Measurements from ENCODE around the gene ABHD15.

The ABHD15 gene

GRCh38 chr17:29597361-29598172, 30.7 kb upstream of the ABHD15 start:
- no peak overlapping the region for H3K4me3 Mint-ChIP-seq
- H3K9me3 Mint-ChIP-seq: no peaks in the 10 kb centered on the region
- H3K36me3 Mint-ChIP-seq (ENCODE audit: low read depth): no peaks in the 10 kb centered on the region
- no peak overlapping the region for H3K27ac Mint-ChIP-seq
- H3K27me3 Mint-ChIP-seq (ENCODE audit: low read depth): no peaks in the 10 kb centered on the region
- peaks cover 5% of the 10 kb centered on the region for H3K4me1 Mint-ChIP-seq (ENCODE audit: low read depth)

GRCh38 chr17:29596811-29597210, 30.0 kb upstream of the ABHD15 start:
- H3K4me3 Mint-ChIP-seq: no peak overlapping the region
- no peak overlapping the region for H3K27ac Mint-ChIP-seq
- no peaks in the 10 kb centered on the region for H3K9me3 Mint-ChIP-seq
- no peaks in the 10 kb centered on the region for H3K27me3 Mint-ChIP-seq (ENCODE audit: low read depth)
- H3K4me1 Mint-ChIP-seq (ENCODE audit: low read depth): peaks cover 12% of the 10 kb centered on the region
- no peaks in the 10 kb centered on the region for H3K36me3 Mint-ChIP-seq (ENCODE audit: low read depth)

GRCh38 chr17:29595943-29596774, 29.3 kb upstream of the ABHD15 start:
- no peaks in the 10 kb centered on the region for H3K27me3 Mint-ChIP-seq (ENCODE audit: low read depth)
- H3K9me3 Mint-ChIP-seq: no peaks in the 10 kb centered on the region
- no peak overlapping the region for H3K4me3 Mint-ChIP-seq
- H3K36me3 Mint-ChIP-seq (ENCODE audit: low read depth): no peaks in the 10 kb centered on the region
- H3K4me1 Mint-ChIP-seq (ENCODE audit: low read depth): peaks cover 17% of the 10 kb centered on the region
- no peak overlapping the region for H3K27ac Mint-ChIP-seq

GRCh38 chr17:29595107-29595942, 28.5 kb upstream of the ABHD15 start:
- Mint-ChIP-seq H3K27me3 (ENCODE audit: low read depth) (no peaks in the 10 kb centered on the region), H3K27ac (no peak overlapping the region), H3K4me3 (peak overlapping the region; percentile 28), H3K9me3 (no peaks in the 10 kb centered on the region), H3K4me1 (ENCODE audit: low read depth) (peaks cover 22% of the 10 kb centered on the region), H3K36me3 (ENCODE audit: low read depth) (no peaks in the 10 kb centered on the region)

GRCh38 chr17:29594519-29595090, 27.8 kb upstream of the ABHD15 start:
- H3K27ac Mint-ChIP-seq: no peak overlapping the region
- no peaks in the 10 kb centered on the region for H3K36me3 Mint-ChIP-seq (ENCODE audit: low read depth)
- no peaks in the 10 kb centered on the region for H3K27me3 Mint-ChIP-seq (ENCODE audit: low read depth)
- H3K4me3 Mint-ChIP-seq: peak overlapping the region; percentile 73
- no peaks in the 10 kb centered on the region for H3K9me3 Mint-ChIP-seq
- peaks cover 26% of the 10 kb centered on the region for H3K4me1 Mint-ChIP-seq (ENCODE audit: low read depth)

- Mint-ChIP-seq H3K4me1 (ENCODE audit: low read depth) (peaks cover 26% of the 10 kb centered on the region), H3K4me3 (peak overlapping the region; percentile 73), H3K9me3 (no peaks in the 10 kb centered on the region), H3K36me3 (ENCODE audit: low read depth) (no peaks in the 10 kb centered on the region), H3K27ac (no peak overlapping the region), H3K27me3 (ENCODE audit: low read depth) (no peaks in the 10 kb centered on the region)
Measured at GRCh38 chr17:29593591-29594518, 27.0 kb upstream of the ABHD15 start.

- H3K4me1 Mint-ChIP-seq (ENCODE audit: low read depth): peaks cover 29% of the 10 kb centered on the region
- H3K9me3 Mint-ChIP-seq: no peaks in the 10 kb centered on the region
- H3K36me3 Mint-ChIP-seq (ENCODE audit: low read depth): no peaks in the 10 kb centered on the region
- peak within 1 kb of the TSS; percentile 73 for H3K4me3 Mint-ChIP-seq
- H3K27me3 Mint-ChIP-seq (ENCODE audit: low read depth): no peaks in the 10 kb centered on the region
- H3K27ac Mint-ChIP-seq: no peak within 1 kb of the TSS
Measured at GRCh38 chr17:29592850-29593551, 26.2 kb upstream of the ABHD15 start, which contains the start of gene ANKRD13B. Gene ANKRD13B, plus strand, starts transcription at chr17:29593132. Its CDS starts 490 bp downstream, at chr17:29593622.

DNA sequence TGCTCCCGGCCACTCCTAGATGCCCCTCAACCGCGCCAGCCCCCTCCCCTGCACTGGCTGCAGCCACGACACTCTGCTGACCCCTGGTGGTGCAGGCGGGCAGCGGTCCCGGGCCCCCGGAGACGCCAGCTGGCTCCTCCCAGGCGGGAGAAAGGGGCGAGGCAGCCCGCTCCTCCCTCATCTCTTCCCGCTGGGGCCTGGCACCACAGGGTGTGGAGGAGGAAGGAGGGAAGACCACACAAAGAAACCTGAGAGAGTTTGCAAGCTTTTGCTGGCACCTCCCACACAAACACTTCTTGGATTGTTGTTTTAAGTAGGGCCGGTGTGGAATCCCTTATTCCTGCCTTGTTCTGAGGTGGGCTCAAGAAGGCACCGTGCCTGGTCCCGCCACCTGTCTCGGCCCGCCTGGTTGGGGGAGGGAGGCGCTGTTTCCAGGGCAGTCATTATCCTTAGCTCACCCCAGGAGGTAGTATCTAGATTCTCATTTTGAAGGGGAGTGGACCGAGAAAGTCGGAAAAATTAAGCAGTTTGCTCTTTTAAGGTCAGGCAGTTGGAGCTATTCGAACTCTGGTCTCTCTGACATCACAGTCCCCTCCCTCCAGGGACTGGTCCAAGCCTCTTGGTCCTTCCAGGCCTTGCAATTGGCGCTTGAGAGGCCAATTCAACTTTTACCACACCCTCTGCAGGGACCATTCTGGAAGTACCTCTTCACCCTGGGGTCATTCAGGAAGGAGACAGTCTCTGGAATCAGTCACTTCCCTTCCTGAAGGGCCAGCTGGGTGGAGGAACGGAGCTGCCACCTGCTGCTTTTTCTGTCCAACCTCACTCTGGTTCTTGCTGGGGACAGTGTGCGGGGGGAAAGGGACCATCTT, 25.1 kb upstream of the ABHD15 start:
- peaks cover 38% of the 10 kb centered on the region for H3K4me1 Mint-ChIP-seq (ENCODE audit: low read depth)
- no peaks in the 10 kb centered on the region for H3K9me3 Mint-ChIP-seq
- H3K27ac Mint-ChIP-seq: no peak overlapping the region
- H3K27me3 Mint-ChIP-seq (ENCODE audit: low read depth): no peaks in the 10 kb centered on the region
- H3K4me3 Mint-ChIP-seq: peak overlapping the region; percentile 66
- H3K36me3 Mint-ChIP-seq (ENCODE audit: low read depth): no peaks in the 10 kb centered on the region

DNA sequence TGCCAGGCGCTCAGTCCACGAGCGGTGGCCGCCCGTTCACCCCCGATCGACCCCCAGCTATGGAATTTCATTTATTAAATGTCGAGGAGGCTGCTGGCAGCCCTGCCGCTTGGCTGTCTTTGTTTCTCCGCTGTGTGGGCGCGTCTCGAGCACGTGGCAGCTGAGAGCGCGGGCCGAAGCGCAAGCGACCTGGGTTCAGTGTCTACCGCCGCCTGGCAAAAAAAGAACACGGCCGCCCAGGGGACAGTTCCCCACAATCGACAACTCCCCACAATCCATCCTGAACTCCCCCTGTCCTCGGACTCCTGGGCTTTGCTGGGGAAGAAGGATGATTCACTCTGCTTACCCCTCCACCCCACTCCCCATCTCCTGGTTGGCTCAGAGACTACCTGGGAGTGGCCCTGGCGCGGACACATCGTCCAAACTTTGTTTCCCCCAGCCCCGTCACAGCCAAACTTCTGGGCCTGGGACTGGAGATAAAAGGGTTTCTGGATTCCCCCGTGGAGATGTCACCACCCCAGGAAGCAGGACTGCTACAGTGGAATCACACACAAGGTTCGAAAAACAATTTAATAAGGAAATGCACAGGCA, 24.4 kb upstream of the ABHD15 start:
- H3K9me3 Mint-ChIP-seq: no peaks in the 10 kb centered on the region
- H3K4me3 Mint-ChIP-seq: peak overlapping the region; percentile 66
- no peaks in the 10 kb centered on the region for H3K27me3 Mint-ChIP-seq (ENCODE audit: low read depth)
- peak overlapping the region; percentile 62 for H3K27ac Mint-ChIP-seq
- no peaks in the 10 kb centered on the region for H3K36me3 Mint-ChIP-seq (ENCODE audit: low read depth)
- H3K4me1 Mint-ChIP-seq (ENCODE audit: low read depth): peaks cover 43% of the 10 kb centered on the region

DNA sequence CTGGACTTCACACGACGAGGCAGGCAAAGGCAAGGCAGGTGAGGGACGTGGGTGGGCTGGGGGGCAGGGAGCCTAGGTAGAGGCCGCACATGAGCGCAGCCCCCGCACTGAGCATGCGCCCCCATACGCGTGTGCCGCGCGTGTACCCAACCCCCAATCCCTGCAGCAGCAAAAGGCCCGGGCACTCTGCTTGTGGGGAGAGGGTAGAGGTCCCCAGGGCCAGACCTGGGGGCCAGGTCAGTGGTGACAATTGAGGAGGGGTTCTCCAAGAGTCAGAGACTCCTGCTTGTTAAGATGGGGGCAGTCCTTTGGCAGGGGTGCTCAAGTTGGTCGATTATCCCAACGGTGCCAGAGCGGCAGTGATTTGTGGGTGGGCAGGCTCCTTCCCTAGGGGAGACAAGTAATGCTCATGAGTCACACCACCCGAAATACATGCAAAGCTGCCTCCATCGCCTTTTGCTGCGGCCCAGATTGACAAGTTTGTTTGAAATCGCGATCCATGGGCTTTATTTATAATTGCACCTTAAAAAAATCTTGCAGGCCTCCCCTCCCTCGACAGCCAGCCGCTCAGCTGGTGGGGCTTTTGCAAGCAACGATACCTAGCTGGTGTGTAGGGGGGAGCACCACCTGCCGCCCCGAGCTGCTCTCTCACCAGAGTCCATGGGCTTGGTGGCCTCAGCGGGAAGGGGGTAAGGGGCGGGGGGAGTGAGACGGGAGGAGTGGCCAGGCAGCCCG, 23.7 kb upstream of the ABHD15 start:
- no peaks in the 10 kb centered on the region for H3K9me3 Mint-ChIP-seq
- no peaks in the 10 kb centered on the region for H3K36me3 Mint-ChIP-seq (ENCODE audit: low read depth)
- H3K4me1 Mint-ChIP-seq (ENCODE audit: low read depth): peaks cover 48% of the 10 kb centered on the region
- H3K4me3 Mint-ChIP-seq: peak overlapping the region; percentile 85
- H3K27me3 Mint-ChIP-seq (ENCODE audit: low read depth): no peaks in the 10 kb centered on the region
- H3K27ac Mint-ChIP-seq: no peak overlapping the region
